ENCODE results near the gene MMP21.

The MMP21 gene

DNA sequence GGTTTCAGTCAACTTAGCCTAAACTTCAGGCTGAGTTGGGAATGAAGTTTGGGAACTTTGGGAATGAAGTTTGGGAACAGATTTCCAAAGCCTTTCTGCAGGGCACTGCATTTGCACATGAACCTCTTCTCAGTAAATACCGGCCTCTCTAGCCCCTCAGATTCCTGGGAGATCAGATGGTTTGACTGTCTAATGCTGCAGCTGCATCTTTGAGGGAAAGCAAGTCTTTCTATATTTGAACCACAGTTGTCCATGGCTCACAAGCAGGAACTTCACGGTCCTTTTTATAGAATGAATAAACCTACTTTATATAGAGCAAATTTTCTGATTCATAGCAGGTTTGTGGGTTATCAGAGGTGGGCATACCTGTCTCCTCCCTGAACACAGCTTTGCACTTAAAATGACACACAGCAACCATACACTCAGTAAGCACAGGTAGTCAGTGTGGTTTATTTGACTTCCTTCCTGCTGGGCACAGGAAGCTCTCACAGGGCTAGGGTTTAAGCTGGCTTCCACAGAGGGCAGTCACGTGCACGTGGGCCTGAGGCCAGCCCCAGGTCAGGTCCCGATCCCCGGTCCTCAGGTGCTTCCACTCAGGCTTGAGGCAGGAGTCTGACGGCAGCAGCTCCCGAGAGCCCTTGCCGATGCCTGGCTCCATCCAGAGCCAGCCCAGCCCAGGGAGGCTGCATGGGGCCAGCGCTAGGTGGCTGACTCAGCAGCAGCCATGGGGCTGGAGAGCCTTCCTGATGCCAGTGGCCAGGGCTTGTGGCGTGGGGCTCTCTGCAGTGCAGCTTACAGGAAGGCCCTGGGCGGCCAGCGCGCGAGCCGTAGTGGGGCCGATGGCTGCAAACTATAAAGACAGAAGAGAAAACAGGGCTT is 12.8 kb upstream of the MMP21 start:
- no peak for DNase-seq

DNA sequence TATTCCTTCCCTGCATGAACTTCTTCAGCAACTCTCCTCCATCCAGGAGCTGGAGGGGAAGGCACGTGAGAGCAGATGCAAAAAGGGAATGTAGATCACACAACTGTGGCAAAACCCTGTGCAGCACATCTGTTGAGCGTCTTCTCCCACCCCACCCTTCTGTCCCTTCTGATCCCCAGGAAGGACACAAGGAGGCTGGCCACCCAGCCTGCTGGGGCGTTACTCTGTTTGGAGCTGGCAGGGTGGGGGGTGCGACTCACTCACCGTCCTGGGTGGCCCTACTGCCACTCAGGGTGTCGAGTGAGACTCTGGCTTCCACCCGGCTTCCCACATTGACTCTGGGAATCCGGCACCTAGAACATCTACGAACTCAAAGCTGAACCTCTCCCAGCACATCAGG is 10.2 kb upstream of the MMP21 start:
- DNase-seq: no peak

DNA sequence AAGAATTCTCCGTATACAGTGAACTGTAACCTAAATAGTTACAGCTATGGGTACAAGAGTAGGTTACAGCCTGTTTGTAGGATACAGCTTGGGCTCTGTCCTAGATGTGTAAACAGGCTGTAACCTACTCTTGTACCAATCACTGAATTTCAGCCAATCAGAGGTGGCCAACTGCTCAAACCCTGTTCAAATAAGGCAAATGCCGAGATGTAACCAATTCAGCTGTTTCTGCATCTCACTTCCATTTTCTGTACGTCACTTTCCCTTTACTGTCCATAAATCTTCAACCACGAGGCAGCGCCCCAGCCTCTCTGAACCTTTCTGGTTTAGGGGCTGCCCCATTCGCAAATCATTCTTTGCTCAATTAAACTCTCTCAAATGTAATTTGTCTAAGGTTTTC is 8.3 kb upstream of the MMP21 start:
- no peak for DNase-seq

DNA sequence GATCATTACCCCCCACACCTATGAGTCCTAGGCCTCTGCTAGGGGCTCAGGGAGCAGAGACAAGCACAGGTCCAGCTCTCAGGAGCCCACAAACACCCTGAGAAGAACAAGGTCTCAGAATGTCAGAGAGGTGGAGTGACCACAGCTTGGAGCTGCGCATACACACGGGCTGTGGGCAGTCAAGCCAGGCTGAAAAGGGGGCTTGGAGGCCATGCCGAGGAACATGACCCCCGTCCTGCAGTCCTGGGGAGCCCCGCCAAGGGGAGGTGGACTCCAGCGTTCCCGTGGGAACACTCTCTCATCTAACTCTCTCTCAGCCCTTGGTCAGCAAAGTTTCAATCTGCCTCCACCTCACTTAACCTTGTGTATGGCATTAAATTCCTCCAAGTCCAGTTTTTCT is 7.8 kb upstream of the MMP21 start:
- no peak for DNase-seq

DNA sequence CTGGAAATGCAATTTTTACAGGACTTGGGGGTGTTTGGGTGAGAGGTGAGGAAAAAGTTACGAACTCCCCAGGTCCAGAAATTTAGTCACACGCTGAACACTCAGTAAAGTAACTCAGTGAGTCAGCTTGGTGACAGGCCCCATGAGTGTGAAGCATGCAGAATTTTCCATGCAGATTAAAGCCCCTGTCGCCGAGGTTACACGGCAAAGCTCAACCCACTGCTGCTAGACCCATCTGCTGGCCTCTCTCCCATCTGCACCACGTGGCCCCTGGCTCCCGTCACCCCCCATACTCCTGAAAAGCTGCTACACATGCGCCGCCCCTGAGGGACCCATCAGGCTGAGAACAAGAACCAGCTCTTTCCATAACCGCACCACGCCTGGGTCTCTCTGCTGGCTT is 7.0 kb upstream of the MMP21 start:
- DNase-seq: no peak

DNA sequence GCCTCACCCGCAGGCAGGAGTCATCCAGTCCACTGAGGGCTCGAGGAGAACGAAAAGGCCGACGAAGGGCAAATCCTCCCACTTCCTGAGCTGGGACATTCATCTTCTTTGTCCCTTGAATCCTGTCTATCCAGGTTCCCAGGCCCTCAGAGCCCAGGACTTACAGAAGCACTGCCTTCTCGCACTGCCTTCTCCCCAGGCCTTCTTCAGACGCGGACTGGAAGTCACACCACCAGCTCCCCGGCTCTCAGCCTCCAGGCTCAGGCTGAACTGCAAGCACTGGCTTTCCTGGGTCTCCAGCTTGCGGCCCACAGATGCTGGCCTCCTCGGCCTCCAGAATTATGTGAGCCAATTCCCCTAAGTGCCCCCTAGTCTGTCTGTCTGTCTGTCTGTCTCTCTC is 6.4 kb upstream of the MMP21 start:
- DNase-seq: no peak

DNA sequence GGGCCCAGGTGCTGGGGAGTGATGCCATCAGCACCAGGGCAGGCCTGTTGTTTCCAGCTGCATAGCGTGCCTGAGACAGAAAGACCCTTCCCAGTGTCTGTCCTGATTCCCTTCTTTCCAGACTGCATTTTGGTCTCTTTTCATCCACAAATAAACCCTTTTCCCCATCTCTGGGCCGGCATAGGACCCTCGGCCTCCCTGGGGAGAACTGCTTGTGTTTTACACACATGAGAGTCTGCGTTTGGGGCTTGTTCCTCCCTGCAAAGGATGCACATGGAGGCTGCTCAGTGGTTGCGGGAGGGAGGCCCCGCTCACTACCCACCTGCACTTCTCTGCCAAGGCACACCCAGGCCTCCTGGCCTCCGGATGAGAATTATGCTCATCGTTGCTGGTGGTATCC is 5.8 kb upstream of the MMP21 start:
- no peak for DNase-seq

DNA sequence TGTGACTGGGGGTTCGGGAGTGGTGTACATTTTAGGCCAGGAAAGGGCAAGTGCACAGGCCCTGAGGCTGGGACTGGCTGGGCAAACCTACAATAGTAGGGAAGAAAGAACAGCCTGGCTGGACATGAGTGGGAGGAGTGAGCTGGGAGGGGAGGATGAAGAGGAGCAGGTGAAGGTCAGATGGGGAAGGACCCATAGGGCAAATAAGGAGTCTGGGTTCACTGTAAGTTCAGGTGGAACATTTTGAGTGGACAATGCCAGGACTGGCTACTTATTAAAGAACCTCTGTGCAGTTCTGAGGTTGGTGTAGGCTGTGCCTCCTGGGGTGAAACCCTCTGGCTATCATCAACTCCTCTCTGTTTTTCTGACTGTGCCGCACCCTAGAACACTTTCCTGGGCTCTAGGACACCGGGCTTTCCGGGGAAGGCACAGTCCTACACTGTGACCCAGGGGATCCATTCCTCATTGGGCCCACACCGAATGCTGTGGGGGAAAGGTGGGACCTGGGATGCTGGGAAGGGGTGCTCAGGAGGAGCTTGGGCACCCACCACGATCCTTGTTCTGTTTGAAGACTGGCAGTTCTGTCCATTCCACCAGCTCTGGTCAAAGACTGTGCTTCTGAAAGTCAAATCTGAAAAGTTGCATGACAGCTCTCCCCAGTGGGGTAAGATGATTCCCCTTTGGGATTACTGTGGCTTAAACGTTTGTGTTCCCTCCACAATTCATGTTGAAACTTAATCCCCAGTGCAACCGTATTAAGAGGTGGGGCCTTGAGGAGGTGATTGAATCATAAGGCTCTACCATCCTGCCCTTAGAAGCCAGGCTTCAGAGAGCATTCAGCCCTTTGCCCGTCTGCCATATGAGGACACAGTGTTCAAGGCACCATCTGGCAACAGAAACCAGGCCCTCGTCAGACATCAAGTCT is 4.0 kb upstream of the MMP21 start:
- no peak for DNase-seq

DNA sequence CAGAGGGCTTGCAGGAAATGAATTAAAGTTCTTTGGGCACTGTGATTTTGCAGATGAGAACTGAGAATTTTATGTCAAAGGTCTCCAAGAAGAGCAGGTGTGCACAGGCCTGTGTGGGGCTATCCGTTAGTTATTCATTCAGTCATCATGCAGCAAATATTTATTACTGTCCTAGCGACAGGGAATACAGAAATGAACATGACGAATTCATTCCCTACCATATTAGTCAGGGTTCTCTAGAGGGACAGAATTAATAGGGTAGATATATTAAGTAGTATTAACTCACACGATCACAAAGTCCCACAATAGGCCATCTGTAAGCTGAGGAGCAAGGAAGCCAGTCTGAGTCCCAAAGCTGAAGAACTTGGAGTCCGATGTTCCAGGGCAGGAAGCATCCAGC is 2.9 kb upstream of the MMP21 start:
- no peak for DNase-seq

DNA sequence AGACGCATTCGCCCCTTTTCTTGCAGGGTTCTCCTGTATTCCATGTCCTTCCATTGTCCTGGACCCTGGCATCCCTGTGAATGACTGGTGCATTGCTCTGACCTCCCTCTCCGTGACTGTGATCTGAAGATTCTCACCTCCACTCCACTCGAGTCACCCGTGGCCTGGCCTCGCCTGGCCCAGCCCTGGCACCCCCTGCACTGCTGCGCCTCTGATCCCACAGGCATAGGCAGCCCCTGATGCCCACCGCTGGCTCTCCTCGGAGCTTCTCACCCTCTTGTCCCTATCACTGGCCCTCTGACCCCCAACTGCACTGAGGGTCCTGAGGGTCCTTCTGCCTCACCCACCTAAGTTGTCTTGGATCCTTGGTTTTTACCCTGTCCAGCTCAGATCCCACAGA is 2.2 kb upstream of the MMP21 start:
- no peak for DNase-seq

DNA sequence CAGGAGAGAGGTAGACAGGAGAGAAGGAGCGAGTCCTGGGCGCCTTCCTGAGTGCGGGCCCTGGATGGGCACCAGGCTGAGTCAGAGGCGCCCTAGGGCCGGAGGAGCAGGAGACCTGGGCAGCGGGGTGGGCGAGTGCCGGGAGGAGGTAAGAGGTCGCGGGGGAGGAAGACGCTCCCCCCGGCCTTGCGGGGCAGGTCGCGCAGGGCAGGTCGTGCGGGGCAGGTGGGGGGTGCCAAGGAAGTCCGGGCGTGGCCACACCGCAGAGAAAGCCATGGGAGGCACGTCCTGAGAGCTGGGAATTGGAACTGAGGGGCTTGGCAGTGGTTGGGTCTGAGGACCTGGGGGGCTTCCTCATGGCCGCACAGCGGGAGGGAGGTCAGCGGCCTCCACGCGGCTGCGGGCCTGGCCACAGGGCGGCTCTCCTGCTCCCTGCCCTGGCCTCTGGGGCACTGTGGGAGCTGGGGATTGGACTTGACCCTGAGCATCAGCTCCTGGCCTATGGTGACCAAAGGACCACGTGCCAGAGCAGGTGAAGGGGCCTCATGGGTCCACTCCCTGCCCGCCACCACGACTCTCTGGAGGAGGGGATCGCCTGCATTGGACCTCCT is 935 bp downstream of the MMP21 start:
- no peak for DNase-seq

DNA sequence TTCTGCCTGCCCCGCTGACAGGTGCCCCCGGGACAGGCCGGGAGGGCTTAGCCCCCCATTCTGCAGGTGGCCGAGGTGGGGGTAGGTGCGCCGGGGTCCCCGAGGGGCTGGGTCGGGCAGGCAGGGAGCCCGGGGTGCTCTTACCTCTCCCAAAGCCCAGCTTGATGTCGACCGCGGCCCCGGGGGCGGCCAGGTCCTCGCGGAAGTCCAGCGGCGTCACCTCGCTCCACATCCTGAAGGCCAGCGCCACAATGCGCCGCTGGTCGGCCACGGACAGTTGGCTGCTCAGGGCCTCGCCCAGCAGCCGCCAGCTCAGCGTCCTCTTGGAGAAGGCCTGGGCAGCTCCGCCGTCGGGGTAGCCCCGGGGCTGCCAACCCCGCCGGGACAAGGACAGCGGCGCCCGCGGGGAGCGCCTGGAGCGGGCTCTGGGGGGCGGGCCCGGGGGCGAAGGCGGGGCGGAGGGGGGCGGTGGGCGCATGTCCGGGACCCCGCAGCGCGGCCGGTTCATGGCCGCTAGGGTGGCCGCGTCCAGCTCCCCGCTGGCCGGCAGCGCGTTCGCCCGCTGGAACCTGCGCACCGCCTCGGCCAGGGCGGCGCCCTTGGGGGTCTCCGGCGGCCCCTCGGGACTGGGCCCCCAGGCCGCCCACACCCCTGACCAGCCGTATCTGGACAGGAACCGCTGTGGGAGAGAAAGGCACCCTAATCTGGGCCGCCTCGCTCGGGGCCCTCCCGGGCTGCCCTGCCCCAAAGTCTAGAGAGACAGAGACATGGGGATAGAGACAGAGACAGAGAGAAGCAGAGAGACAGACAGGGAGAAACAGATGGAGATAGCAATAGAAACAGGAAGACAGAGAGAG is 1.7 kb downstream of the MMP21 start:
- no peak for DNase-seq

DNA sequence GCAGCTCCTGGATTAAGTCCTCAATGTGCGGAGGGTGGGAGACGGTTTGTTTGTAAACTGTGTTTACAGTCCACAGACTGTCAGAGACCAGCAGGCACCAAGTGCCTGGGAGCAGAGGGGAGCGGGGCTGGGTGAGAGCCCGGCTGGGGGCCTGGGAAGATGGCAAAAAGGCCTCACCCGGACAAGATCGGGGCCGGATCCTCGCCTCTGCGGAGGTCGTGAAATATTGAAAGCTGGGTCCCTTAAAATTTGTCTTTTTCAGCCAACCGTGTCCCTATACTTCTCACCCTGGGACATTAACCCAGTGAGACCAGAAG is 2.8 kb downstream of the MMP21 start:
- DNase-seq: no peak

DNA sequence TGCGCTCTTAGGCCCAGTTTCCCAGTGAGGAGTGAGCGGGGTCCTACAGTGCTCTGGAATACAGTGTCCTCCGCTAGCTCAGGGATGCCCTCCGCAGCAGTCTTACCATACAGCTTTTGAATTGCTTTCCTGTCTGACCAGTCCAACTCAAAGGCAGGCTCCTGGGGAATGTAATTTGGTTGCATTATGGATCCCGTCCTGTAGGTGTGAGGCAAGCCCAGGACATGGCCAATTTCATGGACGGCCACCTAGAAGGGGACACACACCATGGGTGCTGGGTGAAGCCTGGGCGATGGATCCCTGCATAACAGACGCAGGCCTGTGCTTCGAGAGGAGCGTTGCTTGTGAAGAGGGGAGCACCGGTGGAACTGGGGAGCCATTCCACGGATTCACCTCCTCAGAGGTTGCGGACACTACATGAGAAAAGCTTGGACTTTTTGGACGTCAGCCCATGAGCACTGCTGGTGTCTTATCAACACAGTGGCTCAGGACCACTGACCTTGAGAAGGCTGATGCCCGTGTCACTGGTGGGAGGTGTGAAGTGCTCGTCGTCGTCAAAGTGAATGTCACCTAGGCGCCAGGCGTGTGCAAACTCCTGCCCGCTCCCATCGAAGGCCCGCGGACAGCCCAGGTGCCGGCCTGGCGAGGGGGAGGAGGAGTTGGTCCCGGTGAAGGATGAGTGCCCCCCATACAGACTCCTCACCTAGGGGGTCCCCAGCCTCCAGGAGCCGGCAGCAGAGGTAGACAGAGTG is 3.3 kb downstream of the MMP21 start:
- DNase-seq: no peak

DNA sequence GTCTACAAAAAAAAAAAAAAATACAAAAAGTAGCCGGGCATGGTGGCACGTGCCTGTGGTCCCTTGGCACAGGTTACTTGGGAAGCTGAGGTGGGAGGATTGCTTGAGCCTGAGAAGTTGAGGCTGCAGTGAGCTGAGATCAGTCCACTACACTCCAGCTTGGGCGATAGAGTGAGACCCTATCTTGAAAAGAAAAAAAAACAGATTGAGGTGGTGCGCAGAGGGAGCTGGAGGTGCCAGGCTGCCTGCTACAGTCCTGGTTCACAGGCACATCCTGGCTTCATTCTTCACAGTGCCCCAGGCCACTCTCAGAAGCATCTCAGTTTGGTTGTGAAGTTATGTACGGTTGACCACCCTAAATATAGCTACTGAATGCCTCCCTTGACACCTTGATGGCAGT is 4.8 kb downstream of the MMP21 start:
- DNase-seq: no peak

DNA sequence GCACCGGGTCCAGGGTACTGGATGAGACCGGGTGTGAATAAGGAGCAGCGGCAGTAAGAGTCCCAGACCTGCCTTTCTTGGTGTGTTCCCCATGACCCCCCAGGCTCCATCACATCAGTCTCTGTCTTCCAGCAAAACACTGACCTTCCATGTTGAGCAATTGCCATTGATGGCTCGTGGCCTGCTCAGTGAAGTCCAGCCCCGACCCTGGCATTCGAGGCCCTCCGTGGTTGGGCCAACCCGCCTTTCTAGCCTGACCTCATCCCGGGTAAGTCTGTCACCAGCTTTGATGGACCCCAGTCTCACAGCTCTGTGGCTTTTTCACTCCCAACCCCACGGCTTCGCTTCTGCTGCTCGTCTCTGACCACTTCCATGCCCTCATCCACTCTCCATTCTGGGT is 6.4 kb downstream of the MMP21 start:
- DNase-seq: no peak

DNA sequence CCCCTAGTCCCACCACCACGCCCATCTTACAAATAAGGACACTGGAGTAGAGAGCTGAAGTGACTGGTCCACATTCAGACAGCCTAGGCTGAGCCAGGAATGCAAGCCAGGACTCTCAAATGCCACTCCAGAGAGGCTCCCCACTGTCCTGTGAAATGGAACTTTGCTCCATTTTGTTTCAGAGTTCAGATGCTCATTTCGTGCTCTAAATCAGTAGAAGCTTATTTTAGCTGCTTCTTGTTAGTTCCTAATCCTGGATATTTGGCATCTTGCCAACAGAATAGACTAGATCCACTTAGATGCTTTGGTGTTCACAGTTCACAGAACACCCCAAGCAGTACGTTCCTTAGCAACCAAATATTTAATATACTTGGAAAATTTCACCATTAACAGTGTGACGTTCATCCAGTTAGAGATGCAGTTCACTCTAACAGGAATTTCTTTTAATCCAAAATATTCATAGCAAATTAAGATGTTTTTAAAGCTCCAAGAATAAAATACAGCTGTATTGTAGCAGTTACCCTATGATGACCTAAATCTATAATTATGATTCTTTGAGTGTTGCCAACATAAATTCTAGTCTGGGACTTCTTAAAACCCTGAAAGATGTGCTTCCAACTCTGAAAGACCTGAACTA is 7.3 kb downstream of the MMP21 start:
- peak in 1 of 2 experiments; percentile 8 for DNase-seq

DNA sequence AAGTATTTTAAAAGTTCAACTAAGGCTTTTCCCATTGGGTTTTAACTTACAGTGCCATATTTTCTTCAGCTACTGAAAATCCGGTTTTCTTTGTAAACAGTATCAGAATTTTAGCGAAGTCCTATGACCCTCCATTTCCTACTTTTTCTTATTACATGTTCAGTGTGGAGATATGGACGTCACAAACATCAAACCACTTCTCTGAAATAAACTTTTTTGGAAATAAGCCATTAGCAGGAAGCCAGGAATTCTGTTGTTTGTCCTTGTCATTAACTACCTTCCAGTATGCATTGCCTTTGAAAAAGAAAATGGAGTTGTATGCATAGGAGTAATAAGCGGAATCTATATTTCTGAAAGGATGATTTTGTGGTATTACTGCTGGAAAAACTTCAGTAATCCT is 9.1 kb downstream of the MMP21 start:
- DNase-seq: no peak

DNA sequence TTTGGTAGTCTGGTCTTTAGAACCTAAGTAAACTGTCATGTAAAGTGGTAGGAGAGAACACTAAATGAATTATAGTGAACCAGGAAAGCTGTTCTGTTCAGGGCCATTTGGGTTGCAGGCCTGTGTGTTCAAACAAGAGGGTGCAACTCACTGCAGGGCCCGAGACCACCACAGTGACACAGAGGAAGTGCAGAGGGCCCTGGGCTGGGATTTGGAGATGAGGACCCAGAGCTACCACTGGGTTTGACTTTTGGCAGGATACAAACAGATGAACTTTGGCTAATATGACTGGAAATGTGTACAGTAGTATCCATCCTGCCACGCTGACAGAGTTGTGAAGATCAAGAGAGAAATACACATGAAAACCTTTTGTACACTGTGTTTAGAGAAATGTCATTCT is 9.8 kb downstream of the MMP21 start:
- DNase-seq: no peak

DNA sequence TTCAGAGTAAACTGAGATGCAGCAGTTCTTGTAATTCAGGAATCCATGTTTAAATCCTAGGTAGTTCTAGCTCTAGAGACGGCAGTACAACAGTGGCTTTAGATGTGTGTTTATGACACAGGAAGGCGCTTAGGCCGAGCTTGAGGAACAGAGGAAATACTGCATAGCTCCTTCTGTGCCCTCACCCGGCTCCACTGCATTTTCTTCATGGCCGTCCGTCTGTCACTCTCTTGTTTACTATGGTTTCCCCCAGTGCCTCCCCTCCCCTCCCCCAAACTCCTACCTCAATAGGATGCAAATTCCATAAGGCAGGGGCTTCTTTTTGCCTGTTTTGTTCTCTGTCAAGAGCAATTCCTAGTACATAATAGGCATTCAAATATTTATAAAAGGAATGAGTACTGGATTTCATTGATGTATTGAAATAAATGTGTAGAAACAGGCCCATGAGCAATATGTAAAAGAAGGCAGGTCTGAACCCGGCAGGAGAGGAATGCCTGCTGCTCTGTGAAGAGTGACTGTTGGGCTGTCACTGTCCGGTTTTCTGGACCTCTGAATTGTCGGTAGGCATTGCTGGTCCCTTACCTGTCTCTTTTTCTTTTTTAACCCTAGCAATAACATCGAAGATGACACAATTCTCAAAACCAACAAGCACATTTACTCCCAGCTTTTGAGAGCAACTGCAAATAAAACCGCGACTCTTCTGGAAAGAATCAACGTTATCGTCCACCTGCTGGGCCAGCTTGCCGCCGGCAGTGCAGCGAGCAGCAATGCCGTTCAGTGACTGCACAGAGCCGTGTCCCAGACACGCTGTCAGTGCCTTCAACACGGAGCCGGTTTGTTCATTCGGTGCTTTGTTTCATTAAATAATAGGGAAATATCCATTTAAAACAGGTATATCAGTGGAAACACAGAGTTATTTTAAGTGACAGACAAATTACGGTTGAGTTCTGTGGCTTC is 12.7 kb downstream of the MMP21 start:
- DNase-seq: no peak

Measured in NCI-H446 (cell line).